GM19193 (cell line): ENCODE data around the gene STRADB.

Experiments
- POLR2A ChIP-seq: IDR thresholded peaks from 4 replicates; pipeline ENCODE4 v1.6.1; 2011; ENCODE audit not compliant: insufficient read depth, insufficient read length; ENCODE audit errors: extremely low read depth

The STRADB gene, protein sequence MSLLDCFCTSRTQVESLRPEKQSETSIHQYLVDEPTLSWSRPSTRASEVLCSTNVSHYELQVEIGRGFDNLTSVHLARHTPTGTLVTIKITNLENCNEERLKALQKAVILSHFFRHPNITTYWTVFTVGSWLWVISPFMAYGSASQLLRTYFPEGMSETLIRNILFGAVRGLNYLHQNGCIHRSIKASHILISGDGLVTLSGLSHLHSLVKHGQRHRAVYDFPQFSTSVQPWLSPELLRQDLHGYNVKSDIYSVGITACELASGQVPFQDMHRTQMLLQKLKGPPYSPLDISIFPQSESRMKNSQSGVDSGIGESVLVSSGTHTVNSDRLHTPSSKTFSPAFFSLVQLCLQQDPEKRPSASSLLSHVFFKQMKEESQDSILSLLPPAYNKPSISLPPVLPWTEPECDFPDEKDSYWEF

DNA sequence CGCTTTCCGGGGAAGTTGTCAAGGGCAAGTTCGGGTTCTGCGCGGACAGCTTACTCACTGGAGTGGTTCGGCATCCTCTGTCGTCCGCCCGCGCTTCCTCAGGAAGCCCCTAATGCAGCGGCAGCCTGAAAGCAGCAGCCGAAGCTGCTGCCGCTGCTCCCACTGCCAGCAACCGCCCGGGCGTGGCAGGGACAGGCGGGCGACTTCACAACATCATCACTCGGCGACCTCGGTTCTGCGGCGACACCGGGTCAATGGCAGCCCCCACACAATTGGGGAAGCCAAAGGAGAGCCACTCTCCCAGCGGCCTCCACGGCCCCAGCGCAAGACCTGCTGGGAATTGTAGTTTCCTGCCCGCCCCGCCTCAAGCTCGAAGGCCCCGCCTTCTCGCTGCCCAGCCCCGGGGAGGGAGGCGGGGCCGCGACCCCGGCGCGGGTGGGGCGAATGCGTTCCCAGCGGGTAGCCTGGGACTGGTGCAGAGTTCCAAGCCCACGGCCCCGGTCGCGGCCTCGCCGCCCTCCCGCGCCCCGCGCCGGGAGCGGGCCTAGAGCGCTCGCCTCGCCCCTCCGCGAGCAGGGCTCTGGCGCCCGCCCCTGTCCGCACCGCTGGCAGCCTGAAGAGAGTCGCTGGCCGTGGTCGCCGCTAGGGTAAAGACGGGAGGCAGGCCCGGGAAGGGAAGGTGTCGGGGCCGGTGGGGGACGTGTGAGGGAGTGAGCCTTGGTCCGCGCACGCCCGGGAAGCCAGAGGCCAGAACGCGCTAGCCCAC lies at the start of gene STRADB, which contains the start of gene TRAK2:
Gene STRADB, plus strand, starts transcription at position 449 of the 766 bp plus-strand sequence. CDS start 3,101 bp downstream, outside the sequence.
Gene TRAK2, minus strand, starts transcription at position 167 of the 766 bp plus-strand sequence. CDS start 30,951 bp downstream, outside the sequence.
- TF ChIP-seq POLR2A, result peak; percentile 94

- TF ChIP-seq POLR2A, result no peak
These were observed 49.7 kb upstream of the STRADB start for GRCh38 chr2:201401815-201402214.

DNA sequence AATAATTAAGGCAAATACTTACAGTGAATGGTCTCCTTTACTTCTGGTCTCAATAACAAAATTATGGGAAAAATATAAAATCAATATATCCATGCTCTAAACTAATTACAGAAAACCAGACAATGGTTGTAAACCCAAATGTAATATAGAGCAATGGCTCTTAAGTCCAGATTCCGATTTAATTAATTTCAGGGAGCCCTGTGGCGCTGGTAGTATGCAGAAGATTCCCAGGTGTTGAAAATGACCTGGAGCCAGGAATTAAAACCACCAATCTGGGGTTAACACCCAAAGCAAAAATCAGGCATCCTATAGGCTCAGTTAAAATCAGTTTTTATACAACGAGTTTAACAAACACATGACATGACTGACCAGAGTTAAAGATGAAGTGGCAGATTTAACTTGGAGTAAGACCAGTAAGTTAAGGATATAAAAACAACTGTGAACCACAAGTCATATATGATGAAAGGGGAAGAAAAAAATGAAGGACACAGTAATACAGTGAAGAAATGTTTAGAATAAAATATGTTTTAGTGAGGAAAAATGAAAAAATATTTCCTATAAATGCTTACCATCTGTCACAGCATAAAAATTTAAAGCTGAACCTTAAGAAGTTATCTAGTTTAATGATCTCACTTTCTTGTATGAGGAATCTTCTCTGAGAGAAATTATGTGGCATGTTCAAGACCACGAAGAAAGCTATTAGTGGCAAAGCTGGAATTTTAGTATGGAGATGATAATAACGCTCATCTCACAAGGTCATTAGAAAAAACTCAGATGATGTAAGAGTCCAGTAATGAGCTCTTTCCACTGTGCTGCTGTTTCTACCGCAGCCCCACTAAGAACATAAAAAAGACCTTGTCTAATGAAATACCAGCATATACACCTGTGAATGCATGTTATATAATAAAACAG lies 48.6 kb upstream of the STRADB start:
- TF ChIP-seq POLR2A, result no peak

GRCh38 chr2:201403880-201404279 lies 47.7 kb upstream of the STRADB start:
- no peak for TF ChIP-seq POLR2A

GRCh38 chr2:201404699-201405280 lies 46.8 kb upstream of the STRADB start:
- no peak for TF ChIP-seq POLR2A

DNA sequence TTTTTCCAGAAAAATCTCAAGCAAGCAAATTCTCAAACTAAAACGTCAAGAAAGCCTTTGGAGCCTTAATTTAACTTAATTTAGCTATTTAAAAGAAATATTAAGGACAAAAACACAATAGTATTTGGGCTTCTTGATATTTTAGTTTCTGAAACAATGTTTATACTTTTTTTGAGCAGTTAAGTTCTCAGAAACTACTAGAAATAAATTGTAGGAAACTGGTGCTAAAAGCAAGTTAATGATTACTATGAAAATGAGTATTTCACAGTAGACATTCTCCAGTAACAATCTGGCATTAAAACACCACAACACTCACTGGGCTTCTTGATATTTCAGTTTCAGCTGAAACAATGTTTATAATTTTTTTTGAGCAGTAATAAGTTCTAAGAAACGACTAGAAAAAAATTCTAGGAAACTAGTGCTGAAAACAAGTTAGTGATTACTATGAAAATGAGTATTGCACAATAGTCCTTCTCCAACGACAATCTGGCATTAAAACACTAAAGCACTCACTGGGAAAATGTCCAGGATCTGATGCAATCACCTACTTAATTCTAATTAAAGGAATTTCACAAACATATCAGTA lies 45.4 kb upstream of the STRADB start:
- TF ChIP-seq POLR2A, result no peak

DNA sequence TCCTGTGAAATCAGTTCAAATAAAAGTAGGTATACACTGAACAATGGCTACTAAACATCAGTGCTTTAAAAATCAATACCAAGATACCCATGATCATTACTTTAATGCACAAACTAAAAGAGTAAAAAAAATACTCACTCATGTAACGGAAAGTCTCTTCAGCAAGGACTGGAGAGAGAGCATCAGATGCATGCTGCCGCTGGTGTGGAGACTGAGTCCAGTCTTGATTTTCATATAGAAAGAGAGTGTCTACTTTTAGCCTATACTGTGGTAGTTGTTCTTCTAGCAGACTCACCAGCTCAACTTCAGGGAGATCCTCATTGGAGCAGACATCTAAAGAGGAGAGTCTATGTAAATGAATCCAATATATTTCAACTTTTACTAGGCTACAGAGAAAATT lies 44.3 kb upstream of the STRADB start:
- no peak for TF ChIP-seq POLR2A

DNA sequence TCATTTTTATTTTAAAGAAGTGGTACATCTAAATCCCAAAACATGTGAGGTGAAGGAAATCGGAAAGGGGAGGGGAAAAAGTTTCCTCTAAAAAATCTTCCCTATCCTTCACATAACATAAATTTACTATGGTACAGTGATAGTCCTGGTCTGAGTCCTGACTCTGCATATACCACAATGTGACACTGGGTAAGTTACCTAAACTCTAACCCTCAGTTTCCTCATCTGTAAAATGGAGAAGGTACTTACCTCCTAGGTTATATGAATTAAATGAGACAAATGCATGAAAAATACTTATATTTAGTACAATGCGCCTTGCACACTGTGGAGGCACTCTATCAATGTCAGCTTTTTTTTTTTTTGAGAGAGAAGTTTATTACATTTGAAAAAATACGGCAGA lies 42.6 kb upstream of the STRADB start:
- TF ChIP-seq POLR2A, result no peak

GRCh38 chr2:201411421-201411820 lies 40.1 kb upstream of the STRADB start:
- TF ChIP-seq POLR2A, result no peak

- TF ChIP-seq POLR2A, result no peak
These were observed 38.4 kb upstream of the STRADB start for GRCh38 chr2:201413143-201413542.

GRCh38 chr2:201413552-201413951 lies 38.0 kb upstream of the STRADB start:
- no peak for TF ChIP-seq POLR2A

DNA sequence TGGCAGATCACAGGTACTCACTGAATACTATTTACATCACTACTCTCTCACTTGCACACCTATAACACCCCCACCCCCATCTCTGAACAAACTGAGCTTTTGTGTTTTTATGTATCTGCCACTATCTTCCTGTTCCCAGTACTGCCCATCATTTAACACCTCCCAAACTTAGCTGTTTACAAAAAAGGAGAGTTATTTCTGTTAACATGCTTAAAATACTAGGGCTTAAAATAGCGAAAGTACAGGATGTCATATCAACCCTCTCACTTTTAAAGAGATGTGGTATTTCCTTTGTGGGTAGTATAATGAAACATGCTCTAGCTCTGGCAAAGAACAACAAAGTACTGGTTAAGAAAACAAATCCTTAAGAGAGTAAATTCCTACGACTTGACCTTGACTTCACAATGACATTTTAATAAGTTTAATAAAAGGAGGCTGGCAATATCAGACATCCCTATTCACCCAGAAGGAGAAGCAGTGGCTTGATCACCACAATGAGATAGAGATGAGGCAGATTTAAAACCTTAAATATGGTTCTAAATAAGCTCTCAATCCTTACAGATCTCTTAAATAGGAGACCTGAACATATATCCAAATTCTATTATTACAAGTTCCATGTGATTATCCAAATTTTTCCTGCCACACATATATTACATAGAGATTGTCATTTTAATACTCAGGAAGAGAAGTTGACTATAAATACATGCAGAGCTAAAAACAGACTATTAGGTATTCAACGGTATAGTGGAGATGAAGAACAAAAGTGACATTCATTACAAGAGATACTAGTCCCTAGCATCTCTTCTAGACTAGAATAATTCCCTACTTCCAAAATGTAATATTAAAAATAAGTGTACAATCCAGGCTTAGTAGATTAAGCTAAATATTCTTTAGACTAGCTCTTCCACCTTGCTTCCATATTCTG lies 37.2 kb upstream of the STRADB start:
- TF ChIP-seq POLR2A, result no peak

GRCh38 chr2:201415149-201415548 lies 36.4 kb upstream of the STRADB start:
- TF ChIP-seq POLR2A, result no peak
